ENCODE measurements around the gene SOAT2.
A peak's percentile ranks its signal among the peaks of the same experiment; 100 is the strongest.

SOAT2 gene

GRCh38 chr12:53102883-53103807 is at the start of gene SOAT2:
SOAT2 (plus strand) TSS chr12:53103486; CDS start chr12:53103578, 92 bp downstream.
- DNase-seq = no peak

- DNase-seq = peak; percentile 91
Observed at GRCh38 chr12:53054112-53054878, 49.0 kb upstream of the SOAT2 start.

GRCh38 chr12:53055471-53056266 is 47.6 kb upstream of the SOAT2 start:
- no peak for DNase-seq

- peak; percentile 47 for DNase-seq
Observed at GRCh38 chr12:53056296-53056695, 47.0 kb upstream of the SOAT2 start.

GRCh38 chr12:53056901-53057300 is 46.4 kb upstream of the SOAT2 start:
- DNase-seq = no peak

GRCh38 chr12:53057816-53058500 is 45.3 kb upstream of the SOAT2 start:
- DNase-seq = no peak

- DNase-seq = no peak
Observed at GRCh38 chr12:53058674-53059433, 44.4 kb upstream of the SOAT2 start.

GRCh38 chr12:53059434-53060063 is 43.7 kb upstream of the SOAT2 start:
- no peak for DNase-seq

GRCh38 chr12:53060064-53060720 is 43.1 kb upstream of the SOAT2 start:
- DNase-seq = no peak

GRCh38 chr12:53060721-53061276 is 42.5 kb upstream of the SOAT2 start:
- no peak for DNase-seq

- no peak for DNase-seq
Observed at GRCh38 chr12:53061404-53062010, 41.8 kb upstream of the SOAT2 start.

GRCh38 chr12:53062011-53062961 is 41.0 kb upstream of the SOAT2 start:
- DNase-seq = no peak

- DNase-seq = no peak
Observed at GRCh38 chr12:53062977-53063707, 40.1 kb upstream of the SOAT2 start.

- peak; percentile 66 for DNase-seq
Observed at GRCh38 chr12:53063708-53064612, 39.3 kb upstream of the SOAT2 start.

- DNase-seq = no peak
Observed at GRCh38 chr12:53064613-53065436, 38.5 kb upstream of the SOAT2 start.

GRCh38 chr12:53065470-53065869 is 37.8 kb upstream of the SOAT2 start:
- no peak for DNase-seq
